PC-9 (cell line): Measurements from ENCODE around the gene NIBAN1. TPM values are rescaled to one million over a fixed set of nuclear protein-coding genes. Genes with fewer than 3 reads are reported as not detected.

ENCODE experiments used
- BruUV-seq: library from RNA; stranded (reverse); fragments of 400-500 nt; replicated peaks from 2 replicates; lab custom pipeline; 2021; lab: Mats Ljungman, UMichigan
- CTCF ChIA-PET: fragments of 300-600 bp; sonication (Branson Sonifier 250); formaldehyde crosslinking; loops from one replicate; lab custom pipeline; 2022; ENCODE audit warnings: antibody characterized with exemption; lab: Charles Lee
- POLR2A ChIA-PET: fragments of 300-600 bp; sonication (Branson Sonifier 250); formaldehyde crosslinking; loops from one replicate; lab custom pipeline; 2022; ENCODE audit warnings: antibody characterized with exemption; ENCODE audit not compliant: unreplicated experiment; lab: Charles Lee
- DNase-seq, 2 experiments: peaks; one replicate each; pipeline versions ENCODE4 v3.0.0 to v3.0.0-alpha.2; 2015 to 2022; ENCODE audit warnings: mixed read lengths in 1 of 2
- H2AFZ ChIP-seq: fragments of 200-600 bp; sonication (generic); 2 replicates; pipeline ENCODE4 v1.8.1; 2017; ENCODE audit warnings: antibody characterized with exemption
- H3F3A ChIP-seq: fragments of 200-600 bp; sonication (generic); 2 replicates; pipeline ENCODE4 v1.8.1; 2017; ENCODE audit warnings: antibody characterized with exemption, mild to moderate bottlenecking, low read depth; ENCODE audit not compliant: insufficient read depth
- H3K27ac ChIP-seq: fragments of 200-600 bp; sonication (generic); 2 replicates; pipeline ENCODE4 v1.6.1; 2016; ENCODE audit warnings: mixed run types
- H3K27me3 ChIP-seq: fragments of 200-600 bp; sonication (generic); 2 replicates; pipeline ENCODE4 v1.6.1; 2016; ENCODE audit warnings: low read depth, mixed run types; ENCODE audit not compliant: insufficient read depth
- H3K36me3 ChIP-seq: fragments of 200-600 bp; sonication (generic); 2 replicates; pipeline ENCODE4 v1.6.1; 2016; ENCODE audit warnings: low read depth, mixed run types
- H3K4me1 ChIP-seq: fragments of 200-600 bp; sonication (generic); replicated peaks from 2 replicates; pipeline ENCODE4 v1.6.1; 2016; ENCODE audit warnings: mixed run types; ENCODE audit not compliant: insufficient read depth
- H3K4me2 ChIP-seq: fragments of 200-600 bp; sonication (generic); 2 replicates; pipeline ENCODE4 v1.6.1; 2017; ENCODE audit warnings: mixed run types
- H3K4me3 ChIP-seq: fragments of 200-600 bp; sonication (generic); 2 replicates; pipeline ENCODE4 v1.6.1; 2016; ENCODE audit warnings: mixed run types
- H3K79me2 ChIP-seq: fragments of 200-600 bp; sonication (generic); 2 replicates; pipeline ENCODE4 v1.6.1; 2017; ENCODE audit warnings: low read depth, mixed run types
- H3K9me2 ChIP-seq: fragments of 200-600 bp; sonication (generic); 2 replicates; pipeline ENCODE4 v1.8.1; 2017; ENCODE audit warnings: mild to moderate bottlenecking; ENCODE audit not compliant: insufficient read depth
- H3K9me3 ChIP-seq: fragments of 200-600 bp; sonication (generic); 2 replicates; pipeline ENCODE4 v1.8.1; 2016; ENCODE audit warnings: low read depth; ENCODE audit not compliant: insufficient read depth
- H4K20me1 ChIP-seq: fragments of 200-600 bp; sonication (generic); 2 replicates; pipeline ENCODE4 v1.8.1; 2017; ENCODE audit not compliant: insufficient read depth
- CTCF ChIP-seq: fragments of 200-600 bp; sonication (generic); conservative IDR thresholded peaks from 2 replicates; pipeline ENCODE4 v1.6.1; 2017; ENCODE audit warnings: mixed run types, antibody characterized with exemption, mild to moderate bottlenecking, moderate library complexity
- EZH2 ChIP-seq: fragments of 200-600 bp; sonication (generic); IDR thresholded peaks from 2 replicates; pipeline ENCODE4 v1.8.0; 2017; ENCODE audit warnings: antibody characterized with exemption, low read depth
- intact Hi-C: fragments of 100-400 bp; cut with micrococcal nuclease; formaldehyde crosslinking; loops from one replicate; pipeline ENCODE4 v1.10.0; 2022; ENCODE audit not compliant: unreplicated experiment
- total RNA-seq: library from RNA; stranded (reverse); gene quantifications from 2 replicates; pipeline ENCODE4 v1.2.3, GENCODE V29; 2021

Gene NIBAN1
- total RNA-seq, 1 experiment from 2014 or later: 29.3 TPM

DNA sequence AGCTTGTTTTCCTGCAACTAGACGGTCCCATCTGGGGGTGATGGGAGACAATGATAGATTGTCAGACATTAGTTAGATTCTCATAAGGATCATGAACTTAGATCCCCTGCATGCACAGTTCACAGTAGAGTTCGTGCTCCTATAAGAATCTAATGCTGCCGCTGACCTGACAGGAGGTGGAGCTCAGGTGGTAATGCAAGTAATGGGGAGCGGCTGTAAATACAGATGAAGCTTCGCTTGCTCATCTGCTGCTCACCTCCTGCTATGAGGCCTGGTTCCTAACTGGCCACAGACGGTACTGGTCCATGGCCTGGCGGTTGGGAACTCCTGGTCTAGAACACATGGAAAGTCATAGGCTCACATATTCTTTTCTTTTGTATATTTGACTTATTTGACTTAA is 42.0 kb downstream of the NIBAN1 start:
- Histone ChIP-seq H3K36me3 (no peaks in the 10 kb centered on the region; the same call in 1 of the 2 replicates), H3K79me2 (no peaks in the 10 kb centered on the region; the same call in 1 of the 2 replicates), H2AFZ (no peak overlapping the region), H3K9me2 (no peaks in the 10 kb centered on the region; the same call in 1 of the 2 replicates), H3K4me3 (no peak overlapping the region), H3K27ac (no peak overlapping the region), H3K4me1 (peaks cover 30% of the 10 kb centered on the region), H3K9me3 (no peaks in the 10 kb centered on the region; the same call in 1 of the 2 replicates), H3K4me2 (no peak overlapping the region), H4K20me1 (peaks cover 7% of the 10 kb centered on the region; the same call in 1 of the 2 replicates), H3K27me3 (no peaks in the 10 kb centered on the region), H3F3A (peaks cover 23% of the 10 kb centered on the region; the same call in 1 of the 2 replicates)
- ChIA-PET CTCF (no interaction called here), POLR2A (no interaction called here)
- no peak for TF ChIP-seq EZH2
- TF ChIP-seq CTCF: no peak
- intact Hi-C loops: no loop called here
- BruUV-seq: no TSS peak
- no peak for DNase-seq

GRCh38 chr1:184931566-184931965 is 42.7 kb downstream of the NIBAN1 start:
- H3K36me3 ChIP-seq: no peaks in the 10 kb centered on the region; the same call in 1 of the 2 replicates
- BruUV-seq: no TSS peak
- intact Hi-C loops: loop anchor here (2.0 kb wide), 1 partner anchor 23 kb away; no protein-coding TSS in a partner anchor
- peak overlapping the region; percentile 73; the same call in 1 of the 2 replicates for H3K4me2 ChIP-seq
- peaks cover 23% of the 10 kb centered on the region; the same call in 1 of the 2 replicates for H3F3A ChIP-seq
- peaks cover 6% of the 10 kb centered on the region; the same call in 1 of the 2 replicates for H4K20me1 ChIP-seq
- H3K27ac ChIP-seq: no peak overlapping the region
- DNase-seq: no peak
- no peaks in the 10 kb centered on the region; the same call in 1 of the 2 replicates for H3K9me2 ChIP-seq
- no peaks in the 10 kb centered on the region; the same call in 1 of the 2 replicates for H3K79me2 ChIP-seq
- ChIA-PET POLR2A (no interaction called here), CTCF (no interaction called here)
- H2AFZ ChIP-seq: no peak overlapping the region
- H3K9me3 ChIP-seq: no peaks in the 10 kb centered on the region; the same call in 1 of the 2 replicates
- no peak for TF ChIP-seq CTCF
- TF ChIP-seq EZH2: no peak
- H3K27me3 ChIP-seq: no peaks in the 10 kb centered on the region
- H3K4me3 ChIP-seq: no peak overlapping the region
- peaks cover 30% of the 10 kb centered on the region for H3K4me1 ChIP-seq

GRCh38 chr1:184930645-184931044 is 43.7 kb downstream of the NIBAN1 start:
- Histone ChIP-seq H3K36me3 (no peaks in the 10 kb centered on the region; the same call in 1 of the 2 replicates), H3K9me2 (no peaks in the 10 kb centered on the region; the same call in 1 of the 2 replicates), H3K4me1 (peaks cover 30% of the 10 kb centered on the region), H3K4me2 (peak overlapping the region; percentile 73), H3K27me3 (no peaks in the 10 kb centered on the region), H3F3A (peaks cover 23% of the 10 kb centered on the region; the same call in 1 of the 2 replicates), H4K20me1 (no peaks in the 10 kb centered on the region; the same call in 1 of the 2 replicates), H3K79me2 (no peaks in the 10 kb centered on the region; the same call in 1 of the 2 replicates), H3K9me3 (no peaks in the 10 kb centered on the region; the same call in 1 of the 2 replicates), H2AFZ (no peak overlapping the region), H3K27ac (no peak overlapping the region), H3K4me3 (peak overlapping the region; percentile 36; the same call in 1 of the 2 replicates)
- no peak for TF ChIP-seq CTCF
- TF ChIP-seq EZH2: no peak
- intact Hi-C loops: loop anchor here (2.0 kb wide), 1 partner anchor 24 kb away; no protein-coding TSS in a partner anchor
- POLR2A ChIA-PET: no interaction called here
- CTCF ChIA-PET: no interaction called here
- peak in 1 of 2 experiments; percentile 46 for DNase-seq
- BruUV-seq: no TSS peak
